Kidney tubule cell (primary cell): ENCODE data around the gene ALDH3B1.
A peak's percentile ranks its signal among the peaks of the same experiment; 100 is the strongest.

Source experiments
- DNase-seq: peaks from one replicate; pipeline ENCODE4 v3.0.0-alpha.2; 2018; ENCODE audit warnings: low spot score

ALDH3B1 gene

DNA sequence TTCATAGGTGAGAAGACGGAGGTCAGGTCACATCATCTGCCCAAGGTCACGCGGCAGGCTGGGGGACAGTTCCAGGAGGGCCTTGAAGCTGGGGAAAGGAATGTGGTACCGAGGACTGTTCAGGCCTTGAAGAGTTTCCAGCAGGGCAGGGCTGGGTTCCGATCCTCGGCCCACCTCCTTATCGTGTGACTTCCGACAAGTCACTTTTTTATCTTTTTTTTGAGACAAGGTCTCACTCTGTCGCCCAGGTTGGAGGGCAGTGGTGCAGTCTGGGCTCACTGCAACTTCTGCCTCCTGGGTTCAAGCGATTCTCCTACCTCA is 21.0 kb downstream of the ALDH3B1 start:
- DNase-seq: no peak

DNA sequence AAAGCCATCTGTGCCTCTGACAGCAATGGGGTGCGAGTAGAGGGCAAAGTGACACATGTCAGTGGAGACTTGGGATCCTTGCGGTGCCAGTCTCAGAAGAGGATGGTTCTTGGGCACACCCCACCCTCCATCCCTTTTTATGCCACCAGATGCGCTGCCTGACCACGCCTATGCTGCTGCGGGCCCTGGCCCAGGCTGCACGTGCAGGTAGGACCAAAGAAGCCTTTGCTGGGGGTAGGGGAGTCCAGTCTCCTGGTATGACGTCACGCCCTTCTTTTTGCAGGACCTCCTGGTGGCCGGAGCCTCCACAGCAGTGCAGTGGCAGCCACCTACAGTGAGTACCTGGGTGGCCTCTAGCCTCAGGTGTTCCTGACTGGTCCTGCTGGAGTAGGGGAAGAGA is 21.9 kb downstream of the ALDH3B1 start:
- no peak for DNase-seq

DNA sequence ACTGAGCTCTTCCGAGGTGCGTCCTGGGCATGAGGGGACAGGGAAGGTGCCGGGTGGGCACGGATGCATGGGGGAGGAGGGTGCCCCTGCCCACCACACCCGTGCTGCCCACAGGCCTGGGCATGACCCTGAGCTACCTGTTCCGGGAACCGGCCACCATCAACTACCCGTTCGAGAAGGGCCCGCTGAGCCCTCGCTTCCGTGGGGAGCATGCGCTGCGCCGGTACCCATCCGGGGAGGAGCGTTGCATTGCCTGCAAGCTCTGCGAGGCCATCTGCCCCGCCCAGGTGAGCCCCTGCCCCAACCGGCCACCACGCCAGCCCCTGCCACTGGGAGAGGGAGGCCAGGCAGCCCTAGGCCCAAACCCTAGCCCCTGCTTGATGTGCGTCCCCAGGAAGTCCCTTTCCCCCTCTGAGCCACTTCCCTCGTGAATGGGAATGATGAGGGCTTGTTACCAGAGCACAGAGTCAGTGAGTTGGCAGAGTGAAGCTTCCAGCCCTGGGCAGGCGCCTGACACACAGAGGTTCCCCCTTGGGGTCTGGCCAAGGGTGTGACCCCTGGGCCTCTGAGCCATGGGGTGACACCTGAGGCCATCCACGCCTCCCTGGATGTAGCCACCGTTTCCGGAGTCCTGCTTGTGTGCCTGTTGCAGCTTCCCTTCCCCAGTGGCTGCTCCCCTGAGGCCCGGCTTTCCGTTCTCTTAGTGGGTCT is 23.0 kb downstream of the ALDH3B1 start:
- no peak for DNase-seq

DNA sequence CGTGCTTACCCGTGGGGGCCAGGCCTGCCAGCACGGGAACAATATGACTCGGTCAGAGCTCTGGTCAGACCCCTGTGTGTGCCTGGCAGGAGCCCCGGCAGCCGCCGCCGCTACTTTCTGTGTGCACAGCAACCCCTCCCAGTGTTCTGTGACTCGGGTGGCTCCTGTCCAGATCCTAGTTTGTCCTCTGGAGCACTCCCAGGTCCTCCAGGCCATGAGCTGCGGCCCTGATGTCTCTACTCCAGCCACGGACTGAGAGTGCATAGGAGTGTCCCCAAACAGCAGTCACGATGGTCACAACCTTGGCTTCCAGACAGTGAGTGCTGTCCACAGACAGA is 23.6 kb downstream of the ALDH3B1 start:
- DNase-seq: no peak

DNA sequence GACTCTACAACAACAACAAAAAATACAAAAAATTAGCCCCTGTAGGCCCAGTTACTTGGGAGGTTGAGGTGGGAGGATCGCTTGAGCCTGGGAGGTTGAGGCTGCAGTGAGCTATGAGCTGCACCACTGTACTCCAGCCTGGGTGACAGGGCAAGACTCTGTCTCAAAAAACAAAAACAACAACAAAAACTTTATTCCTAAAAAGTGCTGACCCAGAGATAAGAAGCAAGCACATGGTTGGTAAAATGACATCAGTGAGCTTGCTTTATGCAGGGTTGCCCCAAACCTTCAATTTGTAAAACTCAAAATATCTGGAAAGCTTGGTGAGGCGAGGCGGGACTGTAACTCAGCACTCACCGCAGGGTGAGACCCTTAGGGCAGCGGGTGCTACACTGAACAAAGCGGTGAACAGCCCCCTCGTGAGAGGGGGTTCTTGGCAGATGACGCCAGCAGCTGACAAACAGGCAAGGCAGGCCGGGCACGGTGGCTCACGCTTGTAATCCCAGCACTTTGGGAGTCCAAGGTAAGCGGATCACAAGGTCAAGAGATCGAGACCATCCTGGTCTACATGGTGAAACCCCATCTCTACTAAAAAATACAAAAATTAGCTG is 25.2 kb downstream of the ALDH3B1 start:
- no peak for DNase-seq

DNA sequence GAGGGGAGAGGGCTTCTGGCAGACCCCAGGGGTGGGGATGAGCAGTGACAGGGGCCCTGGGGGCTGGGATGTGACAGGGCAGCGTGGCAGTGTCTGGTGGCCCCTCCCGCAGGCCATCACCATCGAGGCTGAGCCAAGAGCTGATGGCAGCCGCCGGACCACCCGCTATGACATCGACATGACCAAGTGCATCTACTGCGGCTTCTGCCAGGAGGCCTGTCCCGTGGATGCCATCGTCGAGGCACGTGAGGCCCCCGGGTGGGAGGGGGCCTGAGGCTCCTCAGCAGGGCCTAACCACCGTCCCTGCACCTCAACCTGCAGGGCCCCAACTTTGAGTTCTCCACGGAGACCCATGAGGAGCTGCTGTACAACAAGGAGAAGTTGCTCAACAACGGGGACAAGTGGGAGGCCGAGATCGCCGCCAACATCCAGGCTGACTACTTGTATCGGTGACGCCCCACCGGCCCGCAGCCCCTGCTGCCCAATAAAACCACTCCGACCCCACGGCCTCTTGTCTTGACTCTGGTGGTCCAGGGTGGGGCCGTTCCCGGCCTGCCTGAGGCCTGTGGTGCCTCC is 26.1 kb downstream of the ALDH3B1 start:
- no peak for DNase-seq

DNA sequence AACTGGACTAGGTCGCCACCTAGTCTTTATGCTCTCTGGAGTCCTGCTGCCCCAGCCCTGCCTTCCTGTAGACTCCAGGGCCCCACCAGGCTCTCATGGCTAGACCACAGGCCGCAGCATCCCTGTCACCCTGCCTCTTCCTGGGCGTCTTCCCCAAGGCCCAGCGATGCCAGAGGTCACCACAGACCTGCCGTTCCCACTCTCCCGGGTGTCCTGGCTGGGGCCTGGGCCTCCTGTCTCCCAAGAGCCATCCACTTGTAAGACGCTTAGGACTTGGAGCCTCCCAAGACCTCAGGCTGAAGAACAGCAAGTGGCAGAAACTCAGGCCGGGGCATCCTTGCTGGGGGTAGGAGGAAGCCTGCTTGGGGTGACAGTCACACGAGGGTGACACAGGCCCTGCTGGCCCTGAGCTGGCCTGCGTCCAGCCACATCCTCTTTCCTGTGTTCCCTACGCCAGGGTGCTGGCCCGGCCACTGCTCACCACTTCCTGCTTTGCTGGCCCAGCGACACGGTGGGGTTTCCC is 26.7 kb downstream of the ALDH3B1 start:
- DNase-seq: peak; percentile 53

DNA sequence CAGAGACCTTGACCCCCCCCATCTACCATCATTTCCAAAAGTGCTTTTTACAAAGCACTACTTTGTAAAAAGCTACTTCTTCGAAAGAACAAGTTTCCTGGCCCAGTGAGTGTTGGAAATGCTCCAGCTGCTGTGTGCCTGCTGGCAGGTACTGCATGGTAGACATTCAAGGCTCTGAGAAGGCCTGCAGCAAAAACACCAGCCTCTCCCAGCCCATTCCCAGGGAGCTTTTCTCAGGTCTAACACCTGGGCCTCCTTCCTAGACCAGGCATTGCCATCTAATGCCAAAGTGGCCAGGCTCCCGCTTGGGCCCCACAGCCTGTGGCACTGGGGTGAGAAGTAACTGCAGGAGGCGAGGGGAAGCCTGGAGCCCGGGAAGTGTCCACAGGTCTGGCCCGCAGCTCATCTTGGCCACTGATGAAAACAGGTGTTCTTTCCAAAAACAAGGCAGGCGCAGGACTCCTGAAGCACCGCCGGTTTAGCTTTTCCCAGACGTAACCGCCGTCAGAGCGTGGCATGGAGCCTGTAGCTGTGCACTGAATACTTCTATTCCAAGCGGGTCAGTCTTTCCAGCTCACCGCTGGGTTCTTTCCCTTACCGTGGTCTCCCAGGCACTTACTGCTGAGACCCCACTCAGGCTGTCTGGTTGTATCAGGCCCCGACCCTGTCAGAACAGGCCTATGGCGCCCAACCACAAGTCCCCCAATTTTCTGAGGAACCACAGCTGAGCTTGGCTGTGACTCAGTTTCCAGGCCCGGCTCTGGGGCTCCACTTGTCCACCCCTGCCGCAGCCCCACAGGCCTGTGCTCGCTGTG is 27.5 kb downstream of the ALDH3B1 start:
- DNase-seq: no peak

DNA sequence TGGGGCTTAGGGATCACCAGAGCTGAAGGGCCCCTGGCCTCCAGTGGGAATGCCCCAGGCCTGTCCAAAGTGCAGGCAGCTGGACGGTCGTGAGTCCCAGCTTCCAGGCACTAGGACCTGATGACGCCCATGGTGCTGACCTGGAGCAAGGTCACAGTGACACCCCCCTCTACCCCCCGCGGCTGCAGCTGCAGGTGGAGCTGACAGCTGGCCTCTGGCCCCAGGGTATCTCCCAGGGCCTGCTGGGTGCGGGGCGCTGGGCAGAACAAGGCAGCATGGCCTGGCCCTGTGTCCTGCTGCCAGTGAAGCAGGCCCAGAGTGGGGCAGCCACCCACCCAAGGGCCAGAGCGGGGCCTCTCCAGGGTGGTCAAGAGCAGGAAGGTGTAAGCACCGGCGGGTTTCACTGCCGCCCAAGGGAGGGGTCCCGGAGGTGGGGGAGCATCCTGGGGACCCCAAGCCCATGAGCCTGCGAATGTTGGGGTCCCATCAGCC is 28.1 kb downstream of the ALDH3B1 start:
- DNase-seq: no peak

DNA sequence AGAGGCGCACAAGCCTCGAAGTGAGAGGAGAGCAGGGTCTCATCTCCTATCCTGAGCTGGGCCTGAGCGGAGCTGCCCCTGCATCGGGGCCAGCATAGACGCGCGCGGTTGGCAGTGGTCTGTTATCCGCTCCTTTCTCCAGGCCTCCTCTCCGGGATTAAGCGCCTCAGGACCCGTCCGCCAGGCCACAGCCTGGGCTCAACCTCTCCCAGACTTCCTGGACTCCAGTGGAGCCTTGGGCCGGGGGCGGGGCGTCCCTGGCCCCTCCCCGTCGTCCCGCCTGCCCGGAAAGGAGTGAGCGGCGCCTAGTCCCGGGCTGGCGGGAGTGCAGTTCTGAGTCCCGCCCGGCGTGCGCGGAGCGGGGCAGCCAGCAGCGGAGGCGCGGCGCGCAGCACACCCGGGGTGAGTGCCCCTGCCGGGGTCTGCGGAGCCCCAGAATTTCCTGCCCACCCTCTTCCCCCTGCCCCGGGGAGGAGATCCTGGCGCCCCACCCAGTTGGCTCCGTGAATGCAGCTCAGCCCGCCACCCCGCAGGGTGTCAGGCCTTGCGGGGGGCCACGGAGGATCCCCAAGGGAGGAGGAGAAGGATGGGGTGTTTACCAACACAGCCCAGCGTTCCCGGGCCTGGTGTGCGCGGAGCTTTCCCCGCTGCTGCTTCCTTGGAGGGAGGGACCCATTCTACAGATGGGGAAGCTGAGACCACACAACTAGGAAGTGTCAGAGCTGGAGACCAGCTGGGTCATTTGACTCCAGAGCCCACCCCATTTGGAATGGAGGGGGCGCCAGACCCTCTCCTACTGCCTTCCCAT is 28.8 kb downstream of the ALDH3B1 start, which contains the start of gene TCIRG1:
TSS of gene TCIRG1 (plus strand) at position 308 of the 808 bp plus-strand sequence. CDS start 2,247 bp downstream, outside the sequence.
- peak; percentile 87 for DNase-seq

DNA sequence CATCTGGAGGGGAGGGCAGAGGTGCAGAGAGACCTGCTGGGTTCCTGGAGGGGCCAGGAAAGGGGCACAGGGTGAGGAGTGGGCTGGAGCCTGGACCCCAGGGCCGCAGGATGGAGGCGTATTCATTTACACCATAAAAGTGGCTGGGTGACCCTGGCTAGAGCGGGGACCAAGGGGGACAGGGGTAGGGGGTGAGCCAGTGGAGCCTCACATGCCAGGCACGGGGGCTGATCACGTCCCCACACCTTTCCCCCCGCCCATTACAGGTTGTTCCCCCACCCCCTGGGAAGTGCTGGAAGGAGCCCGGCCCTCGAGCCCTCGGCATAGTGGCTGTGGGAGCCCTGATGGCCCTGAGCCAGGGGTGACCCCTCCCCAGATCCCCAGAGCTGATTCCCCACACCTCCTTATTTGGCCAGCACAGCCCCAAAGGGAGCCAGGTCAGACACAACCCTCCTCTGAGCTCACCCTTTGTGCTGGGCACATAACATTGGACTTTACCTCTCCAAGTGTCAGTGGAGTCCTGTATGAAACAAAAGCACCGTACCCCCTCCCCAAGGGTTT is 29.5 kb downstream of the ALDH3B1 start:
- DNase-seq: no peak

DNA sequence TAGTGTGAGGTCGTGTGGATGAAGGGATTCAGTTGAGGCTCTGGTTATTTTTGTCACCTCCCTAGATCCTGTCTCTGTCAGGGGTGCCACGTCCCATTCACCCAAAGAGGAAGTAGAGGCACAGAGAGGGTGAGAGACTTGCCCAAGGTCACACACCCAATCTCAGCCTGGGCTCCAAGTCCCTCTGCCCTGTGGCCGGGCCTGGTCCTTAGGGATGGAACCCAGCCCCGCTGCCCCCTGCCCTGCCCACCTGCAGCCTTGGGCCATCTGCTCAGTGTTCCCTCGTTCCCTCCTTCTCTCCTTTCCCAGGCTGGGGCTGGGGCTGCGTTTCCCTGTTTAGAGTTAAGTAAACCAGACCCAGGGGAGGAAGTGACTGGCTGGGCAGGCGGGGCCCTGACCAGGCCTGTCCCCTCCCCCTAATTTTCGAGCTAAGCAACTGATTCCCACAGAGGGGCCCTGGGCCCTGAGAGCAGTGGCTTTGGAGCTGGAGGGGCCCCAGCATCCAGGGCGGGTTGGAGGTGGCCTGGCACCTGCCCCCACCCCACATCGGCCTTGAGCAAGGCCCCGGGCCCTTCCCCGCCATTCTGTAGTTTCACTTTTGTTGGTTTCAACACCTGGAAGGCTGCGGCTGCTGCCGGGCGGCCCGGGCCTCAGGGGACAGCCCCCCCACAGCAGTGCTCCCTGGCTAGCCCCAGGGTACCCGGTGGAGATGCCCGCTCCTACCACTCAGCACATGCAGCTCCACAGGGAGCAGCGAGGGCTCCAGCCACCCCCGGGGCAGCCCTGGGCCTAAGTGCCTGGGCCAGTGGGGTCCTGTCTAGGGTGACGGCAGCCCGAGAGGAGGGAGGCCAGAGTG is 30.2 kb downstream of the ALDH3B1 start:
- peak; percentile 44 for DNase-seq

DNA sequence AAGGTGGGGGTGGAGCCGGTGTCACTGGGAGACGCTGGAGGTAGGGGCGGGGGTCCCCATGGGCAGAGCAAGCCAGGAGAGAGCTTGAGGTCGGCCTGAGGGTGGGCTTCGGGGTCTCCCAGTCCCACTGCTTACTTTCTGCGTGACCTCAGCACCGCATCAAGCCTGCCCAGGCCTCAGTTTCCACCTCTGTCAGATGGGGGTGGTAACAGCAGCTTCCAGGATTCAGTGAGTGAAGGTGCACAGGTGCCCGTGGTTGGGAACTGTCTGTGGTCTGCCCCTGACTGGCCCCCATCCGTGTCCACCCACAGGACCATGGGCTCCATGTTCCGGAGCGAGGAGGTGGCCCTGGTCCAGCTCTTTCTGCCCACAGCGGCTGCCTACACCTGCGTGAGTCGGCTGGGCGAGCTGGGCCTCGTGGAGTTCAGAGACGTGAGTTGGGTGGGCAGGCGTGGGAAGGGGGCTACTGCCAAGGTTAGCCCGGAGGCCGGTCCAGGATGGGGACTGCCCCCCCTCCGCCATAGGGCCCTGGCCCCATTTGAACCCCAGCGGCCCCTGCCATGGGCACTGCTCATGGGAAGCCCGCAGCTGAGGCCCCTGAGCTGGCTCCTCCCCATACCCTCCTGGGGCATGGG is 30.9 kb downstream of the ALDH3B1 start:
- no peak for DNase-seq

DNA sequence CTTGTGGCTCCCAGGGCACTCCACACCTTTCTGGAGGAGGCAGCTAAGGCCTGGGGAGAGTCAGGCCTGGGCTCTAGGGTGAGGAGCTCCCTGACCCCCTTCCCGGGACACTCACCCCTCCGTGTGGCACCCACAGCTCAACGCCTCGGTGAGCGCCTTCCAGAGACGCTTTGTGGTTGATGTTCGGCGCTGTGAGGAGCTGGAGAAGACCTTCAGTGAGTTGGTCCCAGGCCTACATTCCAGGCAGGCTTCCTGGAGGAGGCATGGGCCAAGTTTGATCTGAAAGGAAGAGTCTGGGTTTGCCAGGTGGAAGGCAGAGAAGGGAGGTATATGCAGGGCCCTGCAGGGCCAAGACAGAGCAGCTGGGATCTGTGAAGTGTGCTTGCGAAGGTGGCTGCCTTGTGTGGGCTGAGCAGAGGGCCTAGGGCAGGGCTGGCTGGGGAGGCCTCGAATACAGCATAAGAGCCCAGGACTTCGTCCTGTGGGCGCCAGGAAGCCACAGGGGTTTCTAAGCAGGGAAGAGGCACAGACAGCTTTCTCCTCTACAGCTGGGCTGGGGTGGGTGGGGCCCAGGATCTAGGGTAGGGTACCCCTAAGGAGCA is 31.6 kb downstream of the ALDH3B1 start:
- DNase-seq: no peak

DNA sequence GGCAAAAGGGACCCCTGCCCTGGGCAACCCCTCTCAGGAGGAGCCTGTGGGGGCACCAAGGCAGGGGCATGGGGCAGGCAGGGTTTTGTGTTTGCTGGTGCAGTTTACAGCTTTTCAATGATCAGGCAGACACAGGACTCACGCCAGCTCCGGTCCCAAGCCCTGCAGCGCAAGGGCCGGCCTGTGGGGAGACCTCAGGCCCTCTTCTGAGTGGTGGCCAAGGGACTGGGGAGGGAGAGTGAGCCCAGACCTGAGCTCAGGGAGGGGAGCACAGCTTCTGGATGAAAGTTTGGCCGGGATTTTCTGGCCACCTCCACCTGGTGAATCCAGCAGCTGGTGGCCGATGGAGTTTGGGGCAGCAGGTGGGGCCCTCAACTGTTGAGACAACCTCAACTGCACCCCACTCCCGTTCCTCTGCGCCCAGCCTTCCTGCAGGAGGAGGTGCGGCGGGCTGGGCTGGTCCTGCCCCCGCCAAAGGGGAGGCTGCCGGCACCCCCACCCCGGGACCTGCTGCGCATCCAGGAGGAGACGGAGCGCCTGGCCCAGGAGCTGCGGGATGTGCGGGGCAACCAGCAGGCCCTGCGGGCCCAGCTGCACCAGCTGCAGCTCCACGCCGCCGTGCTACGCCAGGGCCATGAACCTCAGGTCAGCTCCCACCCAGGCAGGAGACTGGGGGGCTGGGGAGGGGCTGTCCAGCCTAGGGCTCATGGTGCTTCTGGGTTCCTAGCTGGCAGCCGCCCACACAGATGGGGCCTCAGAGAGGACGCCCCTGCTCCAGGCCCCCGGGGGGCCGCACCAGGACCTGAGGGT is 32.3 kb downstream of the ALDH3B1 start:
- no peak for DNase-seq

DNA sequence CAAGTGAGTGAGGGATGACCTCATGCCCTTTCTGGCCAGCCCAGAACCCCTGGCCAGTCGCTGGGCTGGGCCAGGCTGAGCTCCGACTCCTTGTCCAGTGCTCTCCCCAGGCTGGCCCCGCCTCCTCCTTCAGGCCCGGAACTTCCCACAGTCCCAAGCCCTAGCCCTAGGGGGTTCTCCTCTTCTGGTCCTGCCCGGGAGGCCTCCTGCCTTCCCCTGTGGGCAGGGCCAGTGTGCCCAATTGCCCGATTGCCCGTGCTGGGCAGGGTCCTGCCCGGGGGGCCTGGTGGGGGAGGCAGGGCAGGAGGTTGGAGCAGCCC is 32.9 kb downstream of the ALDH3B1 start:
- DNase-seq: no peak

DNA sequence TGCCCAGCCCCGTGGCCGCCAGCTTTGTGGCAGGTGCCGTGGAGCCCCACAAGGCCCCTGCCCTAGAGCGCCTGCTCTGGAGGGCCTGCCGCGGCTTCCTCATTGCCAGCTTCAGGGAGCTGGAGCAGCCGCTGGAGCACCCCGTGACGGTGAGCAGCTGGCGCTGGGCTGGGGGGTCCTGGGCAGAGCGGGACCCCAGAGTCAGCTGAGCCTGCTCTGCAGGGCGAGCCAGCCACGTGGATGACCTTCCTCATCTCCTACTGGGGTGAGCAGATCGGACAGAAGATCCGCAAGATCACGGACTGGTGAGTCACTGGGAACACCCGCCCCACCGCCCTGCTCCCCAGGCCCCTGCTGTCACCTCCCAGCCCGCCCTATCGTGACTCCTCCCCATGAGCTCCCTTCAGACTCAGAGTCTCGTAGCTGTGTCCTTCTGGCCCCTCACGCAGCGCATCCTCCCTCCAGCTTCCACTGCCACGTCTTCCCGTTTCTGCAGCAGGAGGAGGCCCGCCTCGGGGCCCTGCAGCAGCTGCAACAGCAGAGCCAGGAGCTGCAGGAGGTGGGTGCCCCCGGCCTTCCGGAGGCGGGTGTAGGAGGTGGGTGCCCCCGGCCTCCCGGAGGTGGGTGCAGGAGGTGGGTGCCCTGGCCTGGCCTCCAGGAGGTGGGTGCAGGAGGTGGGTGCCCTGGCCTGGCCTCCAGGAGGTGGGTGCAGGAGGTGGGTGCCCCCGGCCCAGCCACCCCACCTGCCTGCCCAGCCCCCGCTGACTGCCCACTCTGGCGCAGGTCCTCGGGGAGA is 33.4 kb downstream of the ALDH3B1 start:
- no peak for DNase-seq
